Activated CD8-positive, alpha-beta memory T cell treated with anti-CD3 and anti-CD28 coated beads, Interleukin-2, amount 50 U/mL, for 1 hour (primary cell): Measurements from ENCODE around the gene RAD51B.
"Not testable (repeated sequence)": the region's sequence is repeated elsewhere in the genome, so short reads cannot be mapped to it uniquely, and the experiment has no call there.

Experiments
- DNase-seq: peaks from one replicate; pipeline ENCODE4 v3.0.0-alpha.2; 2020; ENCODE audit errors: extremely low read depth

RAD51B gene

GRCh38 chr14:68173227-68173972, 353.8 kb downstream of the RAD51B start:
- DNase-seq = no peak

- DNase-seq = no peak
Measured at GRCh38 chr14:68174446-68174845, 354.9 kb downstream of the RAD51B start.

GRCh38 chr14:68176687-68177086, 357.1 kb downstream of the RAD51B start:
- no peak for DNase-seq

GRCh38 chr14:68177728-68178127, 358.1 kb downstream of the RAD51B start:
- DNase-seq = no peak

- DNase-seq = no peak
Measured at GRCh38 chr14:68178282-68178681, 358.7 kb downstream of the RAD51B start.

GRCh38 chr14:68181519-68182326, 362.1 kb downstream of the RAD51B start:
- DNase-seq = no peak

- DNase-seq = no peak
Measured at GRCh38 chr14:68182492-68182891, 362.9 kb downstream of the RAD51B start.

GRCh38 chr14:68186500-68187276, 367.1 kb downstream of the RAD51B start:
- DNase-seq = not testable (repeated sequence)

GRCh38 chr14:68188174-68188573, 368.6 kb downstream of the RAD51B start:
- DNase-seq = no peak

GRCh38 chr14:68190032-68190431, 370.5 kb downstream of the RAD51B start:
- DNase-seq = no peak

GRCh38 chr14:68191567-68192321, 372.2 kb downstream of the RAD51B start:
- DNase-seq = no peak

- DNase-seq = no peak
Measured at GRCh38 chr14:68192935-68193334, 373.4 kb downstream of the RAD51B start.

- no peak for DNase-seq
Measured at GRCh38 chr14:68193970-68194681, 374.5 kb downstream of the RAD51B start.

- DNase-seq = no peak
Measured at GRCh38 chr14:68195126-68195525, 375.5 kb downstream of the RAD51B start.

- DNase-seq = no peak
Measured at GRCh38 chr14:68198713-68199495, 379.3 kb downstream of the RAD51B start.

- no peak for DNase-seq
Measured at GRCh38 chr14:68199554-68200151, 380.1 kb downstream of the RAD51B start.

- no peak for DNase-seq
Measured at GRCh38 chr14:68203871-68204270, 384.3 kb downstream of the RAD51B start.

GRCh38 chr14:68208218-68208617, 388.6 kb downstream of the RAD51B start:
- DNase-seq = no peak

- DNase-seq = no peak
Measured at GRCh38 chr14:68208626-68209317, 389.2 kb downstream of the RAD51B start.
